ENCODE results near the gene AHDC1. TPM values are rescaled to one million over a fixed set of nuclear protein-coding genes. Genes with fewer than 3 reads are reported as not detected.

AHDC1 gene
- total and polyA plus RNA-seq, 2 donors (not counting 3 experiments of a cell fraction or from before 2014, with no cell fraction given), result 7.0 to 32.1 TPM

DNA sequence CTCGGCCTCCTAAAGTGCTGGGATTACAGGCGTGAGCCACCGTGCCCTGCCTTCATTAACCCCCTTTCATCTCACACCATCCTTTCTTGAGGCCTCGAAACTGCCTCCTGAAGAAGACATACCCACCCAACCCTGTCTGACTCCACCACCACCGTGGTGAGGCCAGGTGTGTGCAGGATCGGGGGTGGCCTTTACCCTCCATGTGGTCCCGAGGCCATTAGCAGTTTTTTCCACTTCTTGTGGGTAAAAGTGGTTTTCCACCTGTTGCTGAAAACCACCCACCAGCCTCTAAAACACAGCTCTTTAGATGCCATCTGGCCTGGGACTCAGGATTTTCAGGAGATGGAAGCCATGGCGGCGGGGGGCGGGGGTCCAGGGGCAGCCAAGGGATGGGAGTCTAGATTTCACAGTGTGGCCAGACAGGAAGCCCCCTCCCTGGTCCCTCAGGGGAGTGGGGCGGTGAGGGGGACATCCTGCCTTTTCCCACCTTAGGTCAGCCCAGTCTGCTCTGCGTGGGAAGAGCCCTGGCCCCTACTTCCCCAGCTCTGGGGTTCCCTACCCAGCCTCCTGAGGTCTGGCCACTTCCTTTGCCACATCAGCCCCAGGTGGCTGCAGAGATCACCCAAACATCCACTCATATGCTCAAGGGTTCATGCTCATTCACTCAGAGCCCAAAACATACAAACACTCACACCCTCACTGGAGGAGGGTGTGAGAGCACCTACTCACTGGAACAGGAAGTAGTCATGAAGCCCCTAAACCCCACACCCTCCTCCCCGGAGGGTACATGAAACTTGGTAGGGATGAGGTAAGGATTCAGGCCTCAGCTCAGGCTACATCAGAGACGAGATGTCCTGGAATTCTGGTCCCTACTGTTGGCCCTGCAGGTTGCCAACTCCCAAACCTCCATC, 28.7 kb upstream of the AHDC1 start:
- H3K4me1 ChIP-seq (ENCODE audit: control insufficient read depth, extremely low read depth, insufficient read depth, low read length), result peaks cover 26% of the 10 kb centered on the region
- dilution Hi-C loops (cut with MboI; ENCODE audit: extremely low pct_ligation_motif_present, low sequenced_read_pairs), result no loop called here
- CTCF ChIA-PET, result interaction anchor here (0.6 to 1.2 kb wide), 2 partner anchors 26 to 168 kb away, joined by 3 read pairs; no protein-coding TSS in a partner anchor

DNA sequence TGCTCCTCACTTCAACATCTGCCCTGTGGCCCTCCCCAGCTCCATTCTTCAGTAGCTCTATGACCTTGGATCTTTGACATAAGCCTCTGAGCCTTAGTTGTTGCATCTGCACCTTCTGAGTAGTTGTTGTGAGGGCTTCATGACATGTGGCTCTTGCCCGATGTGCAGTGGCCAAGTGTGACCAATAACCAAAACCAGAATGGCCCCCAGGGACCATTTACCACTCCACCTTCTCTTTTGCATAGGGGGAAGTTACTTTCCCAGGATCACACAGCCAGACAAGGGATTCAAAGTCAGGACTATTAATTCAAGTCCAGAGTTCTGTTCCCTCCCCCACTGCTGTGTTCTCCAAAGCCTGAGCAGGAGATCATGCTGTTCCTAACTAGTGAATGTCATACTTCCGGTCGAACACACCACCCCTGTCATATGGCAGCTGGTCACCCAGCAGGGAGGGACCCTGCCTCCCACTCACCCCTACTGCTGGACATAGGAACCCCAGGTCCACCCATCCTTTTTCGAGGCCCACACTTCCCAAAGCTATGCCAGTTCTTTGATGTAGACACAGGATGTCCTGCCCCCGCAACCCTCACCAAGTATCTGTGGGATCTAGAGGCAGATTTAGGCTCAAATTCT, 27.0 kb upstream of the AHDC1 start:
- Histone ChIP-seq H4K20me1 (replicated peaks; ENCODE audit: control insufficient read depth, extremely low read depth, insufficient read depth, low read length) (no peaks in the 10 kb centered on the region), H3K79me2 (ENCODE audit: control insufficient read depth, insufficient read depth, low read length) (no peaks in the 10 kb centered on the region), H3K4me2 (ENCODE audit: insufficient read depth, low read length) (peak overlapping the region; percentile 37), H2AFZ (ENCODE audit: low read depth, low read length) (peak overlapping the region; percentile 61), H3K9ac (replicated peaks; ENCODE audit: extremely low read depth, insufficient read depth, low read length) (no peak overlapping the region), H3K4me1 (ENCODE audit: control insufficient read depth, extremely low read depth, insufficient read depth, low read length) (peaks cover 26% of the 10 kb centered on the region), H3K36me3 (ENCODE audit: control insufficient read depth in 2 of 2, extremely low read depth in 1 of 2, insufficient read depth in 2 of 2, low read length in 2 of 2) (no peaks in the 10 kb centered on the region), H3K4me3 (replicated peaks in 1 of 3; ENCODE audit: insufficient read depth in 1 of 3, low read depth in 1 of 3, low read length in 3 of 3) (no peak overlapping the region), H3K27me3 (ENCODE audit: control insufficient read depth in 2 of 2, insufficient read depth in 2 of 2, low read length in 2 of 2) (no peaks in the 10 kb centered on the region), H3K9me3 (replicated peaks; ENCODE audit: control insufficient read depth, insufficient read depth, low read length) (no peaks in the 10 kb centered on the region), H3K9me1 (replicated peaks; ENCODE audit: control insufficient read depth, extremely low read depth, insufficient read depth, low read length) (no peaks in the 10 kb centered on the region), H3K27ac (ENCODE audit: insufficient read depth, low read depth, low read length) (peak overlapping the region; percentile 18)
- DNase-seq (ENCODE audit: low read depth, low spot score) (no peak), FAIRE-seq (peak; percentile 72)
- dilution Hi-C loops (cut with MboI; ENCODE audit: extremely low pct_ligation_motif_present, low sequenced_read_pairs), result no loop called here
- POLR2A ChIA-PET, result no interaction called here
- TF ChIP-seq FOS (IDR thresholded peaks at IDR 0.05; ENCODE audit: borderline replicate concordance, insufficient read depth, low read length) (no peak), POLR2A (IDR thresholded peaks at IDR 0.05; ENCODE audit: low read depth, low read length) (no peak), EZH2 (IDR thresholded peaks at IDR 0.05; ENCODE audit: borderline replicate concordance, low read depth, low read length, severe bottlenecking) (no peak), GATA2 (IDR thresholded peaks at IDR 0.05; ENCODE audit: insufficient read depth, insufficient read length, low read depth, low read length) (no peak), MYC (IDR thresholded peaks at IDR 0.05; ENCODE audit: low read depth, low read length) (no peak), JUN (IDR thresholded peaks at IDR 0.05; ENCODE audit: borderline replicate concordance, insufficient read depth, insufficient read length, low read depth) (no peak), POLR2AphosphoS5 (IDR thresholded peaks at IDR 0.05; ENCODE audit: insufficient read depth, low read depth, low read length) (no peak)
- TF ChIP-seq, protein P1, sequence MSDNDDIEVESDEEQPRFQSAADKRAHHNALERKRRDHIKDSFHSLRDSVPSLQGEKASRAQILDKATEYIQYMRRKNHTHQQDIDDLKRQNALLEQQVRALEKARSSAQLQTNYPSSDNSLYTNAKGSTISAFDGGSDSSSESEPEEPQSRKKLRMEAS (IDR thresholded peaks at IDR 0.05; ENCODE audit: insufficient read depth, insufficient read length), result no peak
- TF ChIP-seq, protein P2, sequence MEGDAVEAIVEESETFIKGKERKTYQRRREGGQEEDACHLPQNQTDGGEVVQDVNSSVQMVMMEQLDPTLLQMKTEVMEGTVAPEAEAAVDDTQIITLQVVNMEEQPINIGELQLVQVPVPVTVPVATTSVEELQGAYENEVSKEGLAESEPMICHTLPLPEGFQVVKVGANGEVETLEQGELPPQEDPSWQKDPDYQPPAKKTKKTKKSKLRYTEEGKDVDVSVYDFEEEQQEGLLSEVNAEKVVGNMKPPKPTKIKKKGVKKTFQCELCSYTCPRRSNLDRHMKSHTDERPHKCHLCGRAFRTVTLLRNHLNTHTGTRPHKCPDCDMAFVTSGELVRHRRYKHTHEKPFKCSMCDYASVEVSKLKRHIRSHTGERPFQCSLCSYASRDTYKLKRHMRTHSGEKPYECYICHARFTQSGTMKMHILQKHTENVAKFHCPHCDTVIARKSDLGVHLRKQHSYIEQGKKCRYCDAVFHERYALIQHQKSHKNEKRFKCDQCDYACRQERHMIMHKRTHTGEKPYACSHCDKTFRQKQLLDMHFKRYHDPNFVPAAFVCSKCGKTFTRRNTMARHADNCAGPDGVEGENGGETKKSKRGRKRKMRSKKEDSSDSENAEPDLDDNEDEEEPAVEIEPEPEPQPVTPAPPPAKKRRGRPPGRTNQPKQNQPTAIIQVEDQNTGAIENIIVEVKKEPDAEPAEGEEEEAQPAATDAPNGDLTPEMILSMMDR (IDR thresholded peaks at IDR 0.05; ENCODE audit: extremely low read depth in 1 of 2, insufficient read depth in 1 of 2, low read depth in 1 of 2, low read length in 2 of 2), result no peak
- BruUV-seq (replicated peaks), result no TSS peak
- intact Hi-C loops (cut with micrococcal nuclease), result no loop called here
- CTCF ChIA-PET, result interaction anchor here (1.4 to 1.6 kb wide), 2 partner anchors 9 to 32 kb away, joined by 3 to 6 read pairs; no protein-coding TSS in a partner anchor

More for the DNA sequence above, 28.7 kb upstream of the AHDC1 start:
- no peaks in the 10 kb centered on the region for H3K27me3 ChIP-seq (ENCODE audit: control insufficient read depth in 2 of 2, insufficient read depth in 2 of 2, low read length in 2 of 2)
- H3K4me2 ChIP-seq (ENCODE audit: insufficient read depth, low read length), result no peak overlapping the region
- no peak overlapping the region for H2AFZ ChIP-seq (ENCODE audit: low read depth, low read length)
- POLR2A ChIA-PET, result no interaction called here
- H3K79me2 ChIP-seq (ENCODE audit: control insufficient read depth, insufficient read depth, low read length), result no peaks in the 10 kb centered on the region
- H3K27ac ChIP-seq (ENCODE audit: insufficient read depth, low read depth, low read length), result no peak overlapping the region
- no peak overlapping the region for H3K9ac ChIP-seq (replicated peaks; ENCODE audit: extremely low read depth, insufficient read depth, low read length)
- no peaks in the 10 kb centered on the region for H3K36me3 ChIP-seq (ENCODE audit: control insufficient read depth in 2 of 2, extremely low read depth in 1 of 2, insufficient read depth in 2 of 2, low read length in 2 of 2)
- no peak for DNase-seq (ENCODE audit: low read depth, low spot score)
- FAIRE-seq, result no peak
- no peaks in the 10 kb centered on the region for H4K20me1 ChIP-seq (replicated peaks; ENCODE audit: control insufficient read depth, extremely low read depth, insufficient read depth, low read length)
- H3K9me3 ChIP-seq (replicated peaks; ENCODE audit: control insufficient read depth, insufficient read depth, low read length), result no peaks in the 10 kb centered on the region
- no peak for TF ChIP-seq JUN (IDR thresholded peaks at IDR 0.05; ENCODE audit: borderline replicate concordance, insufficient read depth, insufficient read length, low read depth)
- TF ChIP-seq, protein P1 (IDR thresholded peaks at IDR 0.05; ENCODE audit: insufficient read depth, insufficient read length), result no peak
- no peak for TF ChIP-seq EZH2 (IDR thresholded peaks at IDR 0.05; ENCODE audit: borderline replicate concordance, low read depth, low read length, severe bottlenecking)
- no peak for TF ChIP-seq GATA2 (IDR thresholded peaks at IDR 0.05; ENCODE audit: insufficient read depth, insufficient read length, low read depth, low read length)
- TF ChIP-seq POLR2AphosphoS5 (IDR thresholded peaks at IDR 0.05; ENCODE audit: insufficient read depth, low read depth, low read length), result no peak
- no peak for TF ChIP-seq FOS (IDR thresholded peaks at IDR 0.05; ENCODE audit: borderline replicate concordance, insufficient read depth, low read length)
- intact Hi-C loops (cut with micrococcal nuclease), result no loop called here
- H3K4me3 ChIP-seq (replicated peaks in 1 of 3; ENCODE audit: insufficient read depth in 1 of 3, low read depth in 1 of 3, low read length in 3 of 3), result no peak overlapping the region
- H3K9me1 ChIP-seq (replicated peaks; ENCODE audit: control insufficient read depth, extremely low read depth, insufficient read depth, low read length), result no peaks in the 10 kb centered on the region
- BruUV-seq (replicated peaks), result no TSS peak
